ENCODE data around the gene TCEANC2.
"Not testable (repeated sequence)": the region's sequence is repeated elsewhere in the genome, so short reads cannot be mapped to it uniquely, and the experiment has no call there.

Gene TCEANC2

DNA sequence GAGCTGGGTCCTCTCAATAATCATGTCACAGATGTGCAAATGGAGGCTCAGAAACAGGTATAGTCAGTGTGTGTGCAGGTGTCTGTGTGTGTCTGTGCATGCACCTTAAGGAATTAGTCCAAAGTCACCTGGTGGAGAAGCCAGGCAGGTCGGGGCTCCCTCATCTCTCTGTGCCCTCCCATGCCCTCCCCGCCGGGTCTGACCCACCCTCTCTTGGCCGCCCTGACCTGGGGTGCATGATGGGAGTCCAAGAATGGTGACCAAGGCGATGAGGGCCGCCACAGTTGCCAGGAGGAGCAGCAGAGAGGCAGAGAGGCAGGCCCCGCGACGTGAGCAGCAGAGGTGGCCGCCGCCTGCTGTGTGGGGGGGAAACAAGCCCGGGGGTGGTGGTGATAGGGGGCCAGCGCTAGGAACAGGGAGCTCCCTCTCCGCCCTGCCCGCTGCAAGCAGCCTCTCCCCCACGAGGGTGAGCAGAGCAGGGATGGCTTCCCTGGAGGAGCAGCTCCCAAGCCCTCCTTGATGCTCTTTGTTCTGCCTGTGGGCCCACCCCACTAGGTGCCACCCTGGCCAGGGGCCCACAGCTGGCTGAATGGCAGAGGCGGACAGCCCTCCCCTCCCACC is 39.3 kb upstream of the TCEANC2 start:
- no peak for DNase-seq (ENCODE audit: low spot score)
- TF ChIP-seq, protein P1, sequence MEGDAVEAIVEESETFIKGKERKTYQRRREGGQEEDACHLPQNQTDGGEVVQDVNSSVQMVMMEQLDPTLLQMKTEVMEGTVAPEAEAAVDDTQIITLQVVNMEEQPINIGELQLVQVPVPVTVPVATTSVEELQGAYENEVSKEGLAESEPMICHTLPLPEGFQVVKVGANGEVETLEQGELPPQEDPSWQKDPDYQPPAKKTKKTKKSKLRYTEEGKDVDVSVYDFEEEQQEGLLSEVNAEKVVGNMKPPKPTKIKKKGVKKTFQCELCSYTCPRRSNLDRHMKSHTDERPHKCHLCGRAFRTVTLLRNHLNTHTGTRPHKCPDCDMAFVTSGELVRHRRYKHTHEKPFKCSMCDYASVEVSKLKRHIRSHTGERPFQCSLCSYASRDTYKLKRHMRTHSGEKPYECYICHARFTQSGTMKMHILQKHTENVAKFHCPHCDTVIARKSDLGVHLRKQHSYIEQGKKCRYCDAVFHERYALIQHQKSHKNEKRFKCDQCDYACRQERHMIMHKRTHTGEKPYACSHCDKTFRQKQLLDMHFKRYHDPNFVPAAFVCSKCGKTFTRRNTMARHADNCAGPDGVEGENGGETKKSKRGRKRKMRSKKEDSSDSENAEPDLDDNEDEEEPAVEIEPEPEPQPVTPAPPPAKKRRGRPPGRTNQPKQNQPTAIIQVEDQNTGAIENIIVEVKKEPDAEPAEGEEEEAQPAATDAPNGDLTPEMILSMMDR (IDR thresholded peaks at IDR 0.05; ENCODE audit: extremely low read depth, insufficient read depth, missing control alignments): no peak
- in situ Hi-C loops (cut with MboI; ENCODE audit: low pct_unique_long_range_greater_than_20kb, low sequenced_read_pairs, unreplicated experiment): no loop called here

DNA sequence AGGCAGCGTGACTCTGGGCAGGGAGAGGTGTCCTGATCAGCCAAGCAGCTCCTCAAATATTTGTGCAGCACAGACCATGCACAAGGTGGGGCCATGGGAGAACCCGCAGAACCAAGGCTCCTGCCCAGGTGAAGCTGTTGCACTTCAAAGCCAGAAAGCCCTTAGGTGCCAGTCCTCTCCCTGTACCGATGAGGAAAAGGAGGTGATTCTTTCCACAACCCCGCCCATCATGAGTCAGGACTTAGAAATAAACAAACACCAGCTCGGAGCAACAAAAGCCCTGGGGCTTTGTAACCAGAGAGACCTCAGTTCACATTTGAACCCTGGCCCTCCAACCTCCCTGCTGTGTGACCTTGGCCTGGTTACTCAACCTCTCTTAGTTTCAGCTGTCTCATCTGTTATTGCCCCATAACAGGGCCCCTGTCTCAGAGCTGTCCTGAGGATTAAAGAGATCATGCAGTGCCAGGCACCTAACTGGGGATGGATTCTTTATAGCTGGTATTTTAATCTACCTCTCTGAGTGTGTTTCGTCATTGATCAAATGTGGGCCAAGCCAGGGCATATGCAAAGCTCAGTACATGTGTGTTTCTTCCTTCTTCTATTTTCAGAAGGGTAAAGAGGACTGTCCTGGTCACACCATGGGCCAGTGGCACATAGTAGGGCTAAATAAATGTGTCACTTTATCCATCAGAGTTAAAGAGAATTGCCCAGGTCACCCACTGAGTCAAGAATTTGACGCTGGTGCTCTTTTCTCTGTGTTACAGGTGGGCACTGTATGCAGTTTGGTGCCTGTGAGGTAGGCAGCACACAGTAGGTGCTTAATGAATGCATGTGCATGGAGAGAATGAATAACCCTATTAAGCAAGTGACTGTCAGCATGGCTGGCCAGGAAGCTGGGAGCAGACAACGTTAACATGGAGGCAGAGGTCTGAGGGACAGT is 36.8 kb upstream of the TCEANC2 start:
- TF ChIP-seq, protein P1 (IDR thresholded peaks at IDR 0.05; ENCODE audit: extremely low read depth, insufficient read depth, missing control alignments): no peak

DNA sequence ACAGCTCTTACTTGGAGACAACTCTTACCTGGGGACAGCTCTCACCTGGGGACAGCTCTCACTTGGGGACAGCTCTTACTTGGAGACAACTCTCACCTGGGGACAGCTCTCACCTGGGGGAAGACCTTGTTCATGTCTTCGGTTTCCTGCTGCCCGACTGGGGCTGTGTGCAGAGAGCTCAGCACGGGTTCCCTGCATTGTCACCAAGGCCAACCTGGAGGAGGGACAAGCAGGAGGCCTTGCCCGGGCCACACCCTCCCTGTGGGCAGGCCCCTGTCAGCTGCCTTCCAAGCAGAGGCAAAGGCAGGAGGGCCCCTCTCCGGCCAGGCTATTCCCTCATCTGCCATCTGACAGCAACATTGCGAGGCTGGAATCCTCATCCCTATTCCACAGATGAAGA is 35.4 kb upstream of the TCEANC2 start, which contains the start of gene LDLRAD1:
Gene LDLRAD1, minus strand, starts transcription at position 208 of the 400 bp plus-strand sequence. Its CDS starts 74 bp downstream, at position 134.
- TF ChIP-seq, protein P1 (IDR thresholded peaks at IDR 0.05; ENCODE audit: extremely low read depth, insufficient read depth, missing control alignments): no peak
- no peak for DNase-seq (ENCODE audit: low spot score)

More for the DNA sequence above, 36.8 kb upstream of the TCEANC2 start:
- in situ Hi-C loops (cut with MboI; ENCODE audit: low pct_unique_long_range_greater_than_20kb, low sequenced_read_pairs, unreplicated experiment): no loop called here
- DNase-seq (ENCODE audit: low spot score): no peak

DNA sequence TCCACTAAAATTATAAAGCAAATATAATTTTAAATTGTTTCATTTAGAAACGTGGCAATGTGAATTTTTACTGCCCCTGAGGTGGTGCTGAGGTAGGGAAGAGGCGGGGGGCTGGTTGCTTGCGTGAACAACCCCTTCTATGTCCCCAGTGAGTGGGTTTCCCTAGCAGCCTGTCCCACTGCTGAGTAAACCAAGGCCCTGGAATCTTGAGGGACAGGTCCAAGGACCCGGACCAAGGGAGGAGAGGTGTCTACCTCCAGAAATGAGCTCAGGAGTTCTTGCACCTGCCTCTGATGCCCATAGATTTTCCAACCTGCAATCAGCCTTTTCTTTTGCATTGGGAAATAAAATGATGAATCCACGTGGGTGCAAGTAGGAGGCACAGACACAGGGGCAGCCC is 34.8 kb upstream of the TCEANC2 start:
- in situ Hi-C loops (cut with MboI; ENCODE audit: low pct_unique_long_range_greater_than_20kb, low sequenced_read_pairs, unreplicated experiment): no loop called here

More for the DNA sequence above, 35.4 kb upstream of the TCEANC2 start, which contains the start of gene LDLRAD1:
- in situ Hi-C loops (cut with MboI; ENCODE audit: low pct_unique_long_range_greater_than_20kb, low sequenced_read_pairs, unreplicated experiment): no loop called here

DNA sequence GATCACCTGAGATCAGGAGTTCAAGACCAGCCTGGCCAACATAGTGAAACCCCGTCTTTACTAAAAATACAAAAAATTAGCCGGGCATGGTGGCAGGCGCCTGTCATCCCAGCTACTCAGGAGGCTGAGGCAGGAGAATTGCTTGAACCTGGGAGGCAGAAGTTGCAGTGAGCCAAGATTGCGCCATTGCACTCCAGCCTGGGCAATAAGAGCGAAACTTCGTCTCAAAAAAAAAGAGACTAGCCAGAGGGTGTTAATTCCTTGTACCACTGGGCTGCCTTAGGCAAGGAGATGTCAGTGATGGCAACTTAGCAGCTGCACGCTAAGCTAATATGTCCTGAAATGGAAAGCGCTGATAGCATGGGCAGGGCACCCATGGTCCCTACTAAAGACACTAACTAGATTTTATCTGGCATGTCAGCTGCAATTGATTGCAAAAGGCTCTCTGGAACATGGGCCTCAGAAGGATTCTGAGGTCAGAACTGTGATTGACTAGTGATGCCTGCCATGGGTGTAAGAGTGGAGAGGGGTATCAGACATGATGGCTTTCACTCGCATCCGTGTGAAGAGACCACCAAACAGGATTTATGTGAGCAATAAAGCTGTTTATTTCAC is 33.7 kb upstream of the TCEANC2 start:
- DNase-seq (ENCODE audit: low spot score); in situ Hi-C loops (cut with MboI; ENCODE audit: low pct_unique_long_range_greater_than_20kb, low sequenced_read_pairs, unreplicated experiment): not testable (repeated sequence)

More for the DNA sequence above, 34.8 kb upstream of the TCEANC2 start:
- TF ChIP-seq, protein P1 (IDR thresholded peaks at IDR 0.05; ENCODE audit: extremely low read depth, insufficient read depth, missing control alignments): no peak
- DNase-seq (ENCODE audit: low spot score): no peak

DNA sequence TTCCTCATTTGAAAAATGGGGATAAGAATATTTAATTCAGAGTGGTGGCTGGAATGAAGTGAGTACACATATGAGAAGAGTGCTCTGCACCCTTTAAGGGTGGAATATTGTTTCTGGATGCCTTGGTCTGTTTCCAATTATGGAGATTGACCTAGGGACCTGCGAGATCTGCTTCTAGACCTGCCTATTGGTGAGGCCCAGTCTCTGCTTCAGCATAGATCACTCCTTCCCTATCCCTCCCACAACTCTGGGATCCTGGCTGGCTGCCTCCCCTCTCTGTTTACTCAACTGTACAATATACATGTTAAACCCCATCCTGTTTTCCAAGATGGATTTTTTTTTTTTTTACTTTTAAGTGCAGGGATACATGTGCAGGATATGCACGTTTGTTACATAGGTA is 29.1 kb upstream of the TCEANC2 start:
- TF ChIP-seq, protein P1 (IDR thresholded peaks at IDR 0.05; ENCODE audit: extremely low read depth, insufficient read depth, missing control alignments): no peak
- in situ Hi-C loops (cut with MboI; ENCODE audit: low pct_unique_long_range_greater_than_20kb, low sequenced_read_pairs, unreplicated experiment): no loop called here
- no peak for DNase-seq (ENCODE audit: low spot score)

DNA sequence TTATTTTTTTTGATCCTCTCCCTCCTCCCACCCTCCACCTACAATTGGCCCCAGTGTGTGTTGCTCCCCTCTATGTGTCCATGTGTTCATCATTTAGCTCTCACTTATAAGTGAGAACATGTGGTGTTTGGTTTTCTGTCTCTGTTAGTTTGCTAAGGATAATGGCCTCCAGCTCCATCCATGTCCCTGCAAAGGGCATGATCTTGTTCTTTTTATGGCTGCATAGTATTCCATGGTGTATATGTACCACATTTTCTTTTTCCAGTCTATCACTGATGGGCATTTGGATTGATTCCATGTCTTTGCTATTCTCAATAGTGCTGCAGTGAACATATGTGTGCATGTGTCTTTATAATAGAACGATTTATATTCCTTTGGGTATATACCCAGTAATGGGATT is 28.6 kb upstream of the TCEANC2 start:
- DNase-seq (ENCODE audit: low spot score); in situ Hi-C loops (cut with MboI; ENCODE audit: low pct_unique_long_range_greater_than_20kb, low sequenced_read_pairs, unreplicated experiment): not testable (repeated sequence)
